Activated CD8-positive, alpha-beta T cell treated with anti-CD3 and anti-CD28 coated beads for 36 hours (primary cell): ENCODE results near the gene TMEM39B. TPM values are rescaled to one million over a fixed set of nuclear protein-coding genes. Genes with fewer than 3 reads are reported as not detected.
A peak's percentile ranks its signal among the peaks of the same experiment; 100 is the strongest.

Experiments used
- ATAC-seq: fragments of 200-7000 bp; cut with Tn5 transposase; one replicate; pipeline ENCODE4 v1.10.0; 2021; ENCODE audit warnings: mild to moderate bottlenecking, moderate library complexity
- CTCF ChIA-PET: fragments of 350-600 bp; sonication (Branson Sonifier 250); formaldehyde crosslinking; loops from one replicate; lab custom pipeline; 2021; ENCODE audit warnings: antibody characterized with exemption; lab: Charles Lee
- POLR2A ChIA-PET: fragments of 350-600 bp; sonication (Branson Sonifier 250); formaldehyde crosslinking; loops from one replicate; lab custom pipeline; 2021; ENCODE audit warnings: antibody characterized with exemption; lab: Charles Lee
- DNase-seq: peaks from one replicate; pipeline ENCODE4 v3.0.0-alpha.2; 2020
- H3K27ac Mint-ChIP-seq: one replicate; pipeline ENCODE4 v1.8.0; 2021; ENCODE audit warnings: mild to moderate bottlenecking, mixed read lengths
- H3K27me3 Mint-ChIP-seq: one replicate; pipeline ENCODE4 v1.8.0; 2021; ENCODE audit warnings: mixed read lengths
- H3K36me3 Mint-ChIP-seq: one replicate; pipeline ENCODE4 v1.8.0; 2021; ENCODE audit warnings: low read depth, mixed read lengths
- H3K4me1 Mint-ChIP-seq: one replicate; pipeline ENCODE4 v1.8.0; 2021; ENCODE audit warnings: low read depth, mixed read lengths
- H3K4me3 Mint-ChIP-seq: one replicate; pipeline ENCODE4 v1.8.0; 2021; ENCODE audit warnings: mild to moderate bottlenecking, moderate library complexity, mixed read lengths
- H3K9me3 Mint-ChIP-seq: one replicate; pipeline ENCODE4 v1.8.0; 2021; ENCODE audit warnings: mixed read lengths
- CTCF ChIP-seq: fragments of 200-600 bp; IDR thresholded peaks from one replicate; pipeline ENCODE4 v1.8.0; 2022; ENCODE audit warnings: antibody characterized with exemption, mild to moderate bottlenecking
- intact Hi-C: fragments of 100-400 bp; cut with micrococcal nuclease; formaldehyde crosslinking; loops from one replicate; pipeline ENCODE4 v1.10.0; 2022
- total RNA-seq, 2 experiments: library from RNA; stranded (reverse); gene quantifications; one replicate each; pipeline ENCODE4 v1.2.3, GENCODE V29; 2021

Gene TMEM39B
- total RNA-seq, 2 experiments from 2014 or later, result 25.3 to 27.7 TPM

GRCh38 chr1:32106663-32107275, 34.0 kb downstream of the TMEM39B start:
- Mint-ChIP-seq H3K36me3 (peaks cover 9% of the 10 kb centered on the region), H3K27ac (peak overlapping the region; percentile 58), H3K4me1 (peaks cover 26% of the 10 kb centered on the region), H3K27me3 (no peaks in the 10 kb centered on the region), H3K4me3 (peak overlapping the region; percentile 92), H3K9me3 (no peaks in the 10 kb centered on the region)
- intact Hi-C loops, result no loop called here
- no peak for TF ChIP-seq CTCF
- DNase-seq, result no peak
- no peak for ATAC-seq
- ChIA-PET POLR2A (interaction anchor here (0.9 to 1.9 kb wide), 2 partner anchors 11 to 107 kb away, joined by 3 to 6 read pairs; no protein-coding TSS in a partner anchor), CTCF (interaction anchor here (3.0 kb wide), 1 partner anchor 73 kb away, joined by 9 read pairs; the partner anchor contains the start of gene TXLNA)

GRCh38 chr1:32107742-32108661, 35.3 kb downstream of the TMEM39B start, which contains the start of gene KPNA6:
Gene KPNA6, plus strand, starts transcription at chr1:32108056. Its CDS starts 75 bp downstream, at chr1:32108131.
- no peaks in the 10 kb centered on the region for H3K27me3 Mint-ChIP-seq
- POLR2A ChIA-PET, result interaction anchor here (0.5 to 3.1 kb wide), 18 partner anchors 9 to 302 kb away, joined by 3 to 27 read pairs (median 3); partner anchors contain the start of genes CCDC28B, TMEM39B and TXLNA
- TF ChIP-seq CTCF, result no peak
- H3K9me3 Mint-ChIP-seq, result no peaks in the 10 kb centered on the region
- ATAC-seq, result peak; percentile 88
- intact Hi-C loops, result no loop called here
- peaks cover 13% of the 10 kb centered on the region for H3K36me3 Mint-ChIP-seq
- peak within 1 kb of the TSS; percentile 98 for H3K27ac Mint-ChIP-seq
- H3K4me1 Mint-ChIP-seq, result peaks cover 33% of the 10 kb centered on the region
- peak; percentile 95 for DNase-seq
- peak within 1 kb of the TSS; percentile 92 for H3K4me3 Mint-ChIP-seq
- CTCF ChIA-PET, result interaction anchor here (0.8 to 3.0 kb wide), 17 partner anchors 9 to 345 kb away, joined by 3 to 22 read pairs (median 4); partner anchors contain the start of genes CCDC28B, TMEM39B and TXLNA

- peak overlapping the region; percentile 17 for H3K4me3 Mint-ChIP-seq
- H3K27me3 Mint-ChIP-seq, result no peaks in the 10 kb centered on the region
- intact Hi-C loops, result no loop called here
- POLR2A ChIA-PET, result interaction anchor here (0.8 to 1.3 kb wide), 5 partner anchors 12 to 132 kb away, joined by 3 to 4 read pairs (median 3); no protein-coding TSS in a partner anchor
- ATAC-seq, result no peak
- TF ChIP-seq CTCF, result no peak
- CTCF ChIA-PET, result interaction anchor here (0.8 to 2.5 kb wide), 10 partner anchors 9 to 138 kb away, joined by 3 to 9 read pairs (median 4); partner anchors contain the start of gene FAM167B
- peak overlapping the region; percentile 8 for H3K27ac Mint-ChIP-seq
- no peak for DNase-seq
- peaks cover 26% of the 10 kb centered on the region for H3K36me3 Mint-ChIP-seq
- no peaks in the 10 kb centered on the region for H3K9me3 Mint-ChIP-seq
- peaks cover 51% of the 10 kb centered on the region for H3K4me1 Mint-ChIP-seq
Measured at GRCh38 chr1:32111040-32111623, 38.4 kb downstream of the TMEM39B start.

- Mint-ChIP-seq H3K36me3 (peaks cover 26% of the 10 kb centered on the region), H3K4me1 (peaks cover 55% of the 10 kb centered on the region), H3K4me3 (no peak overlapping the region), H3K27me3 (no peaks in the 10 kb centered on the region), H3K27ac (peak overlapping the region; percentile 8), H3K9me3 (no peaks in the 10 kb centered on the region)
- ChIA-PET CTCF (interaction anchor here (1.0 to 2.5 kb wide), 9 partner anchors 8 to 136 kb away, joined by 3 to 9 read pairs (median 5); partner anchors contain the start of gene FAM167B), POLR2A (interaction anchor here (0.8 to 1.6 kb wide), 5 partner anchors 11 to 133 kb away, joined by 3 to 4 read pairs (median 3); no protein-coding TSS in a partner anchor)
- TF ChIP-seq CTCF, result no peak
- intact Hi-C loops, result no loop called here
- ATAC-seq (no peak), DNase-seq (no peak)
Measured at GRCh38 chr1:32111789-32112188, 39.0 kb downstream of the TMEM39B start.
